COLO829 (cell line): ENCODE measurements around the gene RASAL2.
"Not testable (repeated sequence)": the region's sequence is repeated elsewhere in the genome, so short reads cannot be mapped to it uniquely, and the experiment has no call there.

Experiments
- DNase-seq: peaks from one replicate; pipeline ENCODE4 v3.0.0; 2012; ENCODE audit warnings: low spot score

RASAL2 gene

GRCh38 chr1:178237121-178237520 is 143.2 kb downstream of the RASAL2 start:
- DNase-seq: no peak

DNA sequence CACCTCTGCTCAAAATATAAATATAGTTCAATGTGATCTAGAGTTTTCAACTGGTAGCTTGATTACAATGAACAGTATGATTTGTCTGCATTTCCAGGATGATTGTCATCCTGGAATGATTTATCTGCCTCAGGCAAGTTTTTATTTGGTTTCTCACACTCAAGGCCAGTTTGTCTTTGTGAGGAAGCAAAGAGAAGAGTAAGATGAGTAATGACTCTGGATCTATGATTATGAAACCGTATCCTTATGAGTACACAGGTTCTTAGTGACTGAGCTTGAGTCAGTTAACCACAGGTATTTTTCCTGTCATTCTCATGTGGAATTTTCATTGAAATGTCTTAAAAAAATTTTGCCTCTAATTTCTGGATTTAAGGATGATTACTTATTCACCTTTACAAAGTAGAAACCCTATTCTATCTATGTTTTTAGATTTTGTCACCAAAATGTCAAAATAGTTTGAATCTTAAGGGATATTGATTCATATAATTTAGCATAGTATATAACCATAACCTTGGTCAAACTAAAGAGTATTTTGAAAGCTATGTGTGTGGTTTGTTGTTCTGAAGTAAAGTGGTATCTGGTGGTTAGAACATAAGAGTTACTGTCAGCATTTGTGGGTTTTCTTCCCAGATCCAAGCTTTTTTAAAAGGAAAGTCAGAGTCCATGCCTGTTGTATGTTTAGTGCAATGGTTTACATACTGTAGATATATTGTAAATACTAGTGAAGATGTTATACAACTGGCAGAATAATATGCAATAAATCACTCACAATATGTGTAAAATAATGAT is 145.0 kb downstream of the RASAL2 start:
- DNase-seq: peak; percentile 75

- no peak for DNase-seq
These were observed 147.2 kb downstream of the RASAL2 start for GRCh38 chr1:178241057-178241456.

- no peak for DNase-seq
These were observed 147.9 kb downstream of the RASAL2 start for GRCh38 chr1:178241837-178242236.

- no peak for DNase-seq
These were observed 149.2 kb downstream of the RASAL2 start for GRCh38 chr1:178243119-178243518.

DNA sequence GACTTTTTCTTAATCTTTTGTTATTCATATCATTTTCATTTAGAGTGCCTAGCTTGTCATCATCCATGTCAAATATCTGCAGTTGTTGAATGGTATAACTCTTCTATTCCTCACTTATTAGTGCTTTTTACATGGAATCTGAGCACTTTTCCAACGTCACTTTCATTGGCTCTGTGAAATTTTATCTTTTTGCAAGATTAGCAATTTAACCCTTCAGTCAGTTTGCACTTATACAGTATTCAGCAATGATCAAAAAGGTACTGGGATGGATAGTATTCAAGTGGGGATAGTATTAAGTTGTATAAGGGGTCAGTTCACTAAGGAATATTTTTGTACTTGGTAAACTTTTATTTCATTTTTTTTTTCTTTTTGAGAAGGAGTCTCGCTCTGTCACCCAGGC is 150.0 kb downstream of the RASAL2 start:
- no peak for DNase-seq

DNA sequence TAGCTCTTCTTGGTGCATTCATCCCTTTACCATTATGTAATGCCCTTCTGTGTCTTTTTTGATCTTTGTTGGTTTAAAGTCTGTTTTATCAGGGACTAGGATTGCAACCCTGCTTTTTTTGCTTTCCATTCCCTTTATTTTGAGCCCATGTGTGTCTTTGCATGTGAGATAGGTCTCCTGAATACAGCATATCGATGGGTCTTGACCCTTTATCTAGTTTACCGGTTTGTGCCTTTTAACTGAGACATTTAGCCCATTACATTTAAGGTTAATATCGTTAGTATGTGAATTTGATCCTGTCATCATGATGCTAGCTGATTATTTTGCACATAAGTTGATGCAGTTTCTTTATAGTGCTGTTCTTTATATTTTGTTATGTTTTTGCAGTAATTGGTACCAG is 154.4 kb downstream of the RASAL2 start:
- DNase-seq: not testable (repeated sequence)

- not testable (repeated sequence) for DNase-seq
These were observed 159.7 kb downstream of the RASAL2 start for GRCh38 chr1:178253581-178253980.

DNA sequence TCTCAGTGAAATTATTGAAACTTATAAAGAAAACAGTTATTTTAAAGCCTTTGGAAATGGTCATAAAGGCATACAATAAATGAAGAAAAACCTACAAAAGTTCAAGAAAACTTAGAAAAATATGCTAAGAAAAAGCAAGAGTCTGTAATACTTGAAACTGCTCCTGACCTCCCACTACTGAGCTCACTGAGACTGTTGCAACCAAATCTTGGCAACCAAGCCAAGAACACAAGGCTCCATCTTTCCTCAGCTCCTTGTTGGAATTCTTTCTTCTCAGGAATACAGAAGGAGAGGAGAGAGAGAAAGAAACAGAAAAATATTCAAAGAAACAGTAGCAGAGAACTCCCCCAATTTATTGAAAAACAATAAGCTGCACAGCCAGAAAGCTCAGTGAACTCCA is 160.5 kb downstream of the RASAL2 start:
- no peak for DNase-seq

DNA sequence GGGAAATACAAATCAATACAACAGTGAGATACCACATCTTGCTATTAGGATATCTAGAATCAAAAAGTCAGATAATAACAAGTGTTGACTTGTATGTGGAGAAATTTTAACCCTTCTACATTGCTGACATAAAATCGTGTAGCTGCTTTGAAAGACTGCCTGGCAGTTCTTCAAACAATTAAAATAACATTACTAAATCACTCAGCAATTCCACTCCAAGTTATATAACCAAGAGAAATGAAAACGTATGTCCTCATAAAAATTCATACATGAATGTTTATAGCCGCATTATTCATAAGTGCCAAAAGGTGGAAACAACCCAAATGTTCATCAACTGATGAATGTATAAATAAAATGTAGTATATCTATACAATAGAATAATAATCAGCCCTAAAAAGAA is 164.6 kb downstream of the RASAL2 start:
- no peak for DNase-seq

DNA sequence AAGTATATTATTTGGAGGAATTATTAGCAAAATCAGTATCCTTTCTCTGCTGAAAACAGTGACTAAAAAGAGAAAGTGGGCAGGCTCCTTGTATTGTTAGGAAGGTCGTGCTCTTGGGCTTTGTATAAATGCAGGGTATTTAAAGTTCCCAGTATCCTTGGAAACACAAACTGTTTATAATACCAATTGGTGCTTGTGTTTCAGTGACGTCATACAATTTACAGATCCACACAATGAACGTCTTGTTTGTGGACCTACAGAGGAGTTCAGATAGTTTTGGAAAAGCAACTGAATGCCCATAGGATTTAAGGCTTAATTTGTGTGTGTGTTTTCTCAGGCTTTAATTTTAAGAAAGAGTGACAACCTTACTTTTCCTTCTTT is 168.2 kb downstream of the RASAL2 start:
- peak; percentile 99 for DNase-seq

DNA sequence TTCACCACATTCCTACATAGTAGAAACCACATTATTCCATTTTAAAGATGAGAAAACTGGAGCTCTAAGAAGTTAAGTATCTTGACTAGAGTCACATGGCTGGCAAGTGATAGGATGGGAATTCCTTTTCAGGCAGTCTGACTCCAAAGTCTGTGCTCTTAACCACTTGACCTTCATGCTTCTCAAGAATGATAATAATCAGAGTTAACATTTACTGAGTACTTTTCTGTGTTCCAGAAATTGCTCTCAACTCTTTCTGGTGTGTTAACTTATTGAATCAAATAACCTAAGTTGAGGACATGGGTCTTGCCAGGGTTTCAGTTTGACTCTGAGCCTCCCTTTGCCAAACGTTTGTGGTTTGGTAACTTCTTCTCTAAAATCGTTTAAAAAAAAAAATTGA is 169.4 kb downstream of the RASAL2 start:
- DNase-seq: no peak

DNA sequence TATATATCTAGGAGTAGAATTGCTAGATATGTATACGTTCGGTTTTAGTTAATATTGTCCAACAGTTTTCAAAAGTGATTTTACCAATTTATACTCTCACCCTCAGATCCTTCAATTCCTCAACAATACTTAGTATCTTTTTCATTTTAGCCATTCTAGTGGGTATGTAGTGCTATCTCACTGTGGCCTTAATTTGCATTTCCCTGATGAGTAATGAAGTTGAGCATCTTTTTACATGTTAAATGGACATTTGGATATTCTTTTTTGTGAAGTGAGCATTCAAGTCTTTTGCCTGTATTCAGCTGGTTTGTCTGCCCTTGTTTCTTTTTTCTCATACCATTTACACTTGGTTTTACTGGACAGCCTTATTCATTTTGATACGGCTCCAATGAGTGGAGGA is 172.2 kb downstream of the RASAL2 start:
- DNase-seq: no peak

GRCh38 chr1:178266619-178267066 is 172.7 kb downstream of the RASAL2 start:
- no peak for DNase-seq

DNA sequence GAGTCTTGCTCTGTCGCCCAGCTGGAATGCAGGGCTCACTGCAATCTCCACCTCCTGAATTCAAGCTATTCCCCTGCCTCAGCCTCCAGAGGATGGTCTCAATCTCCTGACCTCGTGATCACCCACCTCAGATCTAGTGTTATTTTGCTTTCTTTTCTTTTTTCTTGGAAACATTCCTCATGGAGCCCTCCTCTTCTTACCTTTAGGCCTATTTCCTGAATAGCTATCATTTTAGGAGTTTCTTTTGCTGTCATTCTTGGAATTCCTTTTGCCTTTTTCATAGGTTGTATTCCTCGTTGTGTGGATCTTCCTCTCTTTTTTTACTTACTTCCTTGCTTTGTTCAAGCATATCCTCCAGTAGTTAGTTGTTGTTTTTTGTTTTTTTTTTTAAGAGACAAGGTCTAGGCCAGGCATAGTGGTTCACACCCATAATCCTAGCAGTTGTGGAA is 173.8 kb downstream of the RASAL2 start:
- DNase-seq: no peak

GRCh38 chr1:178271471-178271870 is 177.6 kb downstream of the RASAL2 start:
- DNase-seq: no peak

DNA sequence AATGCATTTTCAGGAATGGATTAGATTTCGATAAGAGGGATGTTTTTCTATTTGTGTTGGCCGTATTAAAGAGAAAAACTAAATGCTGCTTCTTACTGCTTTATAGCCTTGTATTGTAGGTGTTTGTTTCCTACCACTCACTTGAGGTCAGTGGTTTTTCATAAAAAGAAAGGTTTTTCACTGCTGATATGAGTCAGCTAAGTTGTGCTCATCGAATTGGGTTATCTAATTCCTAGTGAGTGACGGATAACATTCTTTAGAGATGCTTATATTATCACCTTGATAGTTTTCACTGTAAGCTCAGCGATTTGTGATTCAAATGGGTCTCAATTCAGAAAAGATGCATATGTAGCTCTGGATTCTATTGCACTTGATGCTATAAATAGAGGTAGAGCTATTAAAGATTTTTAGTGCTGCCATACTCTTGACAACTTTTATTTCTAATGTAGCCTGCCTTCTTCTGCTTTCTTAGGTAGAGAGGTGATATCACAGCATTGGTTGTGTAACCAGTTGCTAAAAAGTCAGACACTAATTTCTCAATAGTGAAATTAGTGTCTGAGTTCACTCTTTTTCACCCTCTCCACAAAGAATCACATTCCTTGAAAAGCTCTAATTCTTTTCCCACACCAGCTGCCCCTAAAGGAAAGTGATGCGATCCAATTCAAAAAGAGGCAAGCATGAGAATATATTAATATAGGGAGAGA is 180.0 kb downstream of the RASAL2 start:
- no peak for DNase-seq

- no peak for DNase-seq
These were observed 181.1 kb downstream of the RASAL2 start for GRCh38 chr1:178275049-178275448.

DNA sequence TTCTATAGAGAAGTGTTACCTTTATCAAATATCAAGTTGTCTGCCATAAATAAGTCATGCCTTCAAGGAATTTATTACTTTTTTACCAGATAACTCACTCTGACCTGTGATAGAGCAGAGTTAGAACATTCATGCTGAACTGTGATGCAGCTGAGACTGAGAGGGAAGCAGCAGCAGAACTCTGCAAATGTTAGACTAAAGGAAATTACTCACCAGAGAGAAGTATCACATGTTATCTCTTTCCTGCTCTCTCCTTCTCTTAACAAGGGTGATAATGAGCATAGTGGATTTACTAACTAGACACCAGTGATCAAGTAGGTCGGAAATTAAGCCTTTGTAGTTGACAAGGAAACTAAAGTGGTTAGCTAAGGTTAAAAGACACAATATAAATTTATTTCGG is 181.6 kb downstream of the RASAL2 start:
- no peak for DNase-seq

DNA sequence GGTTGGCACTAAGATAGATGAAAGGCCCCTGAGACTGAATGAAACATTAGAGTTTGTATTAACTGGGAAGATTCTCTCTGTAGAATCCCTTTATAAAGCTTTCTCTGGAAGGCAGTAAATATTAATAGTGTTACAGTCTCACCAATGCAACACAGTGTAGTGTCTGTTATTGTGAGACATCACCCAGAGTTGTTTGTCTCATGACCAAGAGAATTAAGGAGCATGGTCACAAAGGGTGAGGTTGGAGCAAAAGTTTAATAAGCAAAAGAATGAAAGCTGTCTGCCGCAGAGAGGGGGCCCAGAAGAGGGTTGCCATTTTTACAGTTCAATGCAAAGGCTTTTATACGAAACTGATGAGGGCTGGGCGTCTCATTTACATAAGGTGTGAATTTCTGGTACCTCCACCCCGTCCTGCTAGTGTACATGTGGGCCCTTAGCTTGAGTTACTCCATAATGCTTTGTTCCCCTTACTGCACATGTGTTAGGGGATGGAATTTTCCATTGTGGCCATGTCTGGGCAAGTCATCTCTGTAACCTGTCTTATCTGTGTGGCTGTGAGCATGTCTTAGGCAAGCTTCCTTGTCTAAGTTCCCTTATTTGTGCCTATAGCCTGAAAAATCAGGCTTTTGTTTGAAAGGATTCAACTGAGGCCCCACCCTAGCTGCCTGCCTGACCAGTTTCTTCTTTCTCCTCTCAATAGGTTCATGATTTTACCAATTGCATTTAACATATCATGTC is 184.1 kb downstream of the RASAL2 start:
- DNase-seq: no peak

- DNase-seq: no peak
These were observed 185.2 kb downstream of the RASAL2 start for GRCh38 chr1:178278916-178279686.

GRCh38 chr1:178282949-178283367 is 189.1 kb downstream of the RASAL2 start:
- DNase-seq: peak; percentile 88
